Measurements from ENCODE around the gene CFTR.

DNA sequence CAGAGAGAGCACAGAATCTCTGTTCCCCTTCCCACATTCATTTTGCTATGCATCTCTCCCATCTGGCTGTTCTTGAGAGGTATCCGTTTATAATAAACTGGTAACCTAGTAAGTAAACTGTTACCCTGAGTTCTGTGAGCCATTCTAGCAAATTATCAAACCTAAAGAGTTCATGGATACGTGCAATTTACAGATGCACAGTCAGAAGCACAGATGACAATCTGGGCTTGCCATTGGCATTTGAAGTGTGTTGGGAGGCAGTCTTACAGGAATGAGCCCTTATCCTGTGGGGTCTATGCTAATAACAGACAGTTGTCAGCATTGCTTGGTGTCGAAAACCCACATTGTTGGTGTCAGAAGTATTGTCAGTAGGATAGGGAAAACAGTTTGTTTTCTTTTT, 151.8 kb downstream of the CFTR start:
- no peak for TF ChIP-seq CTCF (optimal IDR thresholded peaks at IDR 0.05 in 1 of 3, IDR thresholded peaks at IDR 0.05 in 1 of 3, conservative IDR thresholded peaks at IDR 0.05 in 1 of 3; ENCODE audit: extremely low read depth in 1 of 3, insufficient read depth in 2 of 3, low read length in 3 of 3)
- no peak for TF ChIP-seq EZH2 (IDR thresholded peaks at IDR 0.05; ENCODE audit: low read length)

All from keratinocyte (primary cell).